Activated naive CD8-positive, alpha-beta T cell treated with anti-CD3 and anti-CD28 coated beads, Interleukin-2, amount 50 U/mL, for 24 hours (primary cell): ENCODE measurements around the gene GPN1.
"Not testable (repeated sequence)": the region's sequence is repeated elsewhere in the genome, so short reads cannot be mapped to it uniquely, and the experiment has no call there.

ENCODE experiments used
- ATAC-seq: fragments of 150-1000 bp; cut with Tn5 transposase; one replicate; pipeline ENCODE4 v1.10.0; 2021
- DNase-seq: peaks from one replicate; pipeline ENCODE4 v3.0.0; 2021
- H3K27ac Mint-ChIP-seq: one replicate; pipeline ENCODE4 v1.8.0; 2021; ENCODE audit warnings: mild to moderate bottlenecking, mixed read lengths
- H3K27me3 Mint-ChIP-seq: one replicate; pipeline ENCODE4 v1.8.0; 2021; ENCODE audit warnings: mixed read lengths
- H3K36me3 Mint-ChIP-seq: one replicate; pipeline ENCODE4 v1.8.0; 2021; ENCODE audit warnings: low read depth, mixed read lengths
- H3K4me1 Mint-ChIP-seq: one replicate; pipeline ENCODE4 v1.8.0; 2021; ENCODE audit warnings: mixed read lengths
- H3K4me3 Mint-ChIP-seq: one replicate; pipeline ENCODE4 v1.8.0; 2021; ENCODE audit warnings: mild to moderate bottlenecking, moderate library complexity, mixed read lengths
- H3K9me3 Mint-ChIP-seq: one replicate; pipeline ENCODE4 v1.8.0; 2021; ENCODE audit warnings: mixed read lengths

Gene GPN1

DNA sequence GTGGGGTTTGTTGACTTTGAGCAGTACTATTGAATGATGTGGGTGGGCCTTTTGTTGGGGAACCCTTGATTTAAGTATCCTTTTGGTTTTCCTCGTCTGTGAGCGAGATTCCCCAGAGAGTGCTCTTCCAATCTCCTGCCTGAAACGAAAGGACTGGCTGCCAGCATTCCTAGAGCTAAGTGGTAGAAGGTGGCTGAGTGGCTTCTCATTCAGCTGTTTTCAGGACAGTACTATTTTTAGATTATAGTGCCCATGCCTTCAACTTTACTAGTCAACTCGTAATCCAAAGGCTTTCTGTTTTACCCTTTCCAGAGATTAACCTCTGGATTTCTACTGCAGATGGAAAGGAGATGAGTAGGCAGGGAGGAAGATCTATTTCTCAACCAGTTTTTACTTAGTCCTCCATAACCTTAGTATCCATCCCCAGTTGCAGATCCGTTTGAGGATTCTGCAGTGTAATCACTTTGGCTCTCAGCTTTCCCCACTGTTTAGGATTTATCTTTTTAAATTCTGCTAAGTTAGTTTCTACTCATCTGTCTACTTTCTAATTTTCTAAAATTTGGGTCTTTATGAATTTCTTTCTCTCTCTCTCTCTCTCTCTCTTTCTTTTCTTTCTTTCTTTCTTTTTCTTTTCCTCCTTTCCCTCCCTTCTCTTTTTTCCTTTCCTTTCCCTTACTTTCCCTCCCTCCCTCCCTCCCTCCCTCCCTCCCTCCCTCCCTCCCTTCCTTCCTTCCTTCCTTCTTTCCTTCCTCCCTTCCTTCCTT, 44.1 kb downstream of the GPN1 start:
- H3K27me3 Mint-ChIP-seq, result no peaks in the 10 kb centered on the region
- H3K4me3 Mint-ChIP-seq, result no peak overlapping the region
- ATAC-seq, result no peak
- no peak overlapping the region for H3K27ac Mint-ChIP-seq
- H3K9me3 Mint-ChIP-seq, result no peaks in the 10 kb centered on the region
- peaks cover 44% of the 10 kb centered on the region for H3K36me3 Mint-ChIP-seq
- peaks cover 6% of the 10 kb centered on the region for H3K4me1 Mint-ChIP-seq
- no peak for DNase-seq

GRCh38 chr2:27680571-27680970, 51.7 kb downstream of the GPN1 start:
- ATAC-seq, result no peak
- Mint-ChIP-seq H3K9me3 (no peaks in the 10 kb centered on the region), H3K27me3 (no peaks in the 10 kb centered on the region), H3K4me3 (no peak overlapping the region), H3K36me3 (peaks cover 48% of the 10 kb centered on the region), H3K4me1 (peaks cover 37% of the 10 kb centered on the region), H3K27ac (no peak overlapping the region)
- no peak for DNase-seq

- H3K9me3 Mint-ChIP-seq, result no peaks in the 10 kb centered on the region
- H3K4me1 Mint-ChIP-seq, result peaks cover 37% of the 10 kb centered on the region
- DNase-seq, result no peak
- H3K27me3 Mint-ChIP-seq, result no peaks in the 10 kb centered on the region
- peak overlapping the region; percentile 33 for H3K4me3 Mint-ChIP-seq
- H3K27ac Mint-ChIP-seq, result peak overlapping the region; percentile 87
- ATAC-seq, result peak; percentile 83
- peaks cover 46% of the 10 kb centered on the region for H3K36me3 Mint-ChIP-seq
Observed at GRCh38 chr2:27681841-27682240, 53.0 kb downstream of the GPN1 start.

- peak; percentile 83 for ATAC-seq
Observed at GRCh38 chr2:27682334-27682771, 53.5 kb downstream of the GPN1 start.

DNA sequence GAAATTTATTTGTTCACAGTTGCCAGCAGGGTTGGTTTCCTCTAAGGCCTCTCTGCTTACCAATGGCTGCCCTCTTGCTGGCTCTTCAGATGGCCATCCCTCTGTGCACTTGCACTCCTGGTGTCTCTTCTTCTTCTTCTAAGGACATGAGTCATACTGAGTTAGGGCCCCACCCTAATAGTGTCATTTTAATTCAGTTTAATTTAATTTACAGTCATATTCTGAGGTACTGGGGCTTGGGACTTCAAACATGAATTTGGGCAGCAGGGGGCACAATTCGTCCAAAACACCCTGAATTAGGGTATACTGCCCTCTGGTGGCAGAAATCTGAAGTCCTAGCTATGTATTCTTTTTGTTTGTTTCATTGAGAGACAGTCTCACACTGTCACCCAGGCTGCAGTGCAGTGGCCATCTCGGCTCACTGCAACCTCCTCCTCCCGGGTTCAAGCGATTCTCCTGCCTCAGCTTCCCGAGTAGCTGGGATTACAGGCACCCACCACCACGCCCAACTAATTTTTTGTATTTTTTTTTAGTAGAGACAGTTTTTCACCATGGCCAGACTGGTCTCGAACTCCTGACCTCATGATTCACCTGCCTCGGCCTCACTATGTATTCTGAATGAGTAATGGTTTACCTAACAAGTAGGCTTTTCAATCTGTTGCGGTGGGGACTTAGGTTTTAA, 54.7 kb downstream of the GPN1 start:
- ATAC-seq (peak; percentile 74), DNase-seq (peak; percentile 89)
- Mint-ChIP-seq H3K9me3 (no peaks in the 10 kb centered on the region), H3K36me3 (peaks cover 42% of the 10 kb centered on the region), H3K27ac (peak overlapping the region; percentile 87), H3K27me3 (no peaks in the 10 kb centered on the region), H3K4me1 (peaks cover 37% of the 10 kb centered on the region), H3K4me3 (no peak overlapping the region)

More at GRCh38 chr2:27682334-27682771, 53.5 kb downstream of the GPN1 start:
- Mint-ChIP-seq H3K4me1 (peaks cover 37% of the 10 kb centered on the region), H3K4me3 (peak overlapping the region; percentile 33), H3K36me3 (peaks cover 43% of the 10 kb centered on the region), H3K27ac (peak overlapping the region; percentile 87)
- DNase-seq, H3K9me3 Mint-ChIP-seq, H3K27me3 Mint-ChIP-seq: not testable (repeated sequence)

- not testable (repeated sequence) for ATAC-seq, H3K9me3 Mint-ChIP-seq, DNase-seq, H3K4me3 Mint-ChIP-seq, H3K27me3 Mint-ChIP-seq
- Mint-ChIP-seq H3K36me3 (peaks cover 36% of the 10 kb centered on the region), H3K4me1 (peaks cover 37% of the 10 kb centered on the region), H3K27ac (peak overlapping the region; percentile 53)
Observed at GRCh38 chr2:27685006-27685405, 56.2 kb downstream of the GPN1 start.

DNA sequence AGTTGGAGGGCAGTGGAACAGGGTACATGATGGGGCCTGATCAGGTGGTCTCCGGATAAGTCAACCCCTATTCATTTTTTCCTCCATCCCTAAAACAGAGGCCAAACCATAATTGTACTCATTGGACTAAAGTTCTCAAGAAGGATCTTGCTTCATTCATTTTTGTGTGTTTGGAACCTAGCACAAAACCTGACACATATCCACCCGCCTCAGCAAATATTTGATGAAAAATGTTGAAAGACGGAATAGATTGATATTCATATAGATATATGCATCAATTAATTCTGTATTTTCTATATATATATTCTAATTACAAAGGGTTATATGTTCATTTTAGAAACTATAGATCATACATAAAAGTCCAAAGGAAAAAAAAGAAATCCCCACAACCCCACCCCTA, 56.7 kb downstream of the GPN1 start:
- no peak overlapping the region for H3K27ac Mint-ChIP-seq

GRCh38 chr2:27687232-27687631, 58.4 kb downstream of the GPN1 start:
- H3K27me3 Mint-ChIP-seq, result no peaks in the 10 kb centered on the region
- peaks cover 30% of the 10 kb centered on the region for H3K36me3 Mint-ChIP-seq
- ATAC-seq (no peak), DNase-seq (no peak)
- H3K9me3 Mint-ChIP-seq, result no peaks in the 10 kb centered on the region
- peaks cover 28% of the 10 kb centered on the region for H3K4me1 Mint-ChIP-seq
- H3K4me3 Mint-ChIP-seq, result no peak overlapping the region
- H3K27ac Mint-ChIP-seq, result no peak overlapping the region

More for the DNA sequence above, 56.7 kb downstream of the GPN1 start:
- Mint-ChIP-seq H3K36me3 (peaks cover 34% of the 10 kb centered on the region), H3K4me3 (no peak overlapping the region), H3K9me3 (no peaks in the 10 kb centered on the region), H3K4me1 (peaks cover 37% of the 10 kb centered on the region), H3K27me3 (no peaks in the 10 kb centered on the region)
- no peak for DNase-seq
- ATAC-seq, result no peak

DNA sequence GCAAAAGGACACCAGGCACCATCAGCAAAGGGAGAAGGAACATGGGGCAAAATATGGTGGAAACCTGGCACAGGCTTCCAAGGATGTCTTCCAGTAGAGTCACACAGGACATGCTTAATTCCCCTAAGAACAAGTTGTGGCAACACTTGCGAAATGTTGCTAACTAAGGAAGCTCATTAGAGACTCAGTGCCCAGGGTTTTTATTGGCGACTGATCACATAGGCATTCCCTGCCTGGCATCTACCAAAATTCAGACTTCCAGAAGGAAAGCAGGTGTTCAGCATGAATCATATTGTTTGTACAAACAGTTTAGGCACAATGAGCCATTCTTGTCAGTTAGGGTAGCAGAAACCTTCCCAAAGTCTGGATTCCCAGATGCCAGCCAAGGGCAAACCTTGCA, 60.6 kb downstream of the GPN1 start:
- H3K27ac Mint-ChIP-seq, result no peak overlapping the region
- no peaks in the 10 kb centered on the region for H3K9me3 Mint-ChIP-seq
- ATAC-seq, result no peak
- no peak for DNase-seq
- H3K4me3 Mint-ChIP-seq, result no peak overlapping the region
- H3K27me3 Mint-ChIP-seq, result no peaks in the 10 kb centered on the region
- peaks cover 10% of the 10 kb centered on the region for H3K4me1 Mint-ChIP-seq
- H3K36me3 Mint-ChIP-seq, result peaks cover 27% of the 10 kb centered on the region

- H3K36me3 Mint-ChIP-seq, result peaks cover 23% of the 10 kb centered on the region
- no peaks in the 10 kb centered on the region for H3K9me3 Mint-ChIP-seq
- H3K4me3 Mint-ChIP-seq, result no peak overlapping the region
- DNase-seq (no peak), ATAC-seq (no peak)
- no peaks in the 10 kb centered on the region for H3K27me3 Mint-ChIP-seq
- H3K27ac Mint-ChIP-seq, result no peak overlapping the region
- peaks cover 5% of the 10 kb centered on the region for H3K4me1 Mint-ChIP-seq
Observed at GRCh38 chr2:27690052-27690451, 61.2 kb downstream of the GPN1 start.

GRCh38 chr2:27697660-27698059, 68.8 kb downstream of the GPN1 start:
- Mint-ChIP-seq H3K27ac (no peak overlapping the region), H3K27me3 (no peaks in the 10 kb centered on the region), H3K36me3 (peaks cover 11% of the 10 kb centered on the region), H3K4me3 (no peak overlapping the region), H3K9me3 (no peaks in the 10 kb centered on the region), H3K4me1 (no peaks in the 10 kb centered on the region)
- ATAC-seq (no peak), DNase-seq (no peak)
